Fibroblast of skin of abdomen (primary cell): ENCODE results near the gene TSEN54.

Experiments used
- DNase-seq: peaks from one replicate; pipeline ENCODE4 v3.0.0-alpha.2; 2013

Gene TSEN54

DNA sequence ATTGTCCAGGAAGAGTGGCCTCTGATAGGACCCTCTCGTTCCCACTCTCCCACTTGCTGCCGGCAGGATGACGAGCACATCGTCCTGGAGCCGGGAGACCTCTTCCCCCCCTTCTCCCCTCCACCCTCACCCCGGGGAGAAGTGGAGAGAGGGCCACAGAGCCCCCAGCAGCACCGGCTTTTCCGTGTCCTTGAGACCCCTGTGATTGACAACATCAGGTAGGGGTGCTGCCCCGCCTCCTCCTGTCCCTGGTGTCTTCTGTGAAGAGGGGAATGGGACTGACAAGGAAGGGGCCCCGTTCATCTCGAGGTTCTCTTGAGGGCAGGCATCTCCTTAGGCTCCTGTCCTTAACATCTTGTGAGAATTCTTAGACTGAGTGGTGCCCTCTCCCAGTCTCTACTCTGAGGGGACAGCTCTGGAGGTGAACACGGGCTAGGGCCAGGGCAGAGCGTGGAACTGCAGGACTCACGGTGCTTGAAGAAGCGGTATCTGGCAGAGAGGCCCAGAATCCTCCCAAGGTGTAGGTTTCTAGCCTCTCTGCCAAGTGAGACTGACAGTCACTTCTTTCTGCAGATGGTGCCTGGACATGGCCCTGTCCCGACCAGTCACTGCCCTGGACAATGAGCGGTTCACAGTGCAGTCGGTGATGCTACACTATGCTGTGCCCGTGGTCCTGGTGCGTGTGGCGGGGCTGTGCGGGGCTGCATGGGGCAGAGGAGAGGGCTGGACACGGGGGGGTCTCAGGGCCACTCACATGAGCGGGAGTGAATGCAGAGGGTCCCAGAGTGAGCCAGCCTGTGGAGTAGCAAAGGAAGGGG is 27.4 kb upstream of the TSEN54 start:
- no peak for DNase-seq

DNA sequence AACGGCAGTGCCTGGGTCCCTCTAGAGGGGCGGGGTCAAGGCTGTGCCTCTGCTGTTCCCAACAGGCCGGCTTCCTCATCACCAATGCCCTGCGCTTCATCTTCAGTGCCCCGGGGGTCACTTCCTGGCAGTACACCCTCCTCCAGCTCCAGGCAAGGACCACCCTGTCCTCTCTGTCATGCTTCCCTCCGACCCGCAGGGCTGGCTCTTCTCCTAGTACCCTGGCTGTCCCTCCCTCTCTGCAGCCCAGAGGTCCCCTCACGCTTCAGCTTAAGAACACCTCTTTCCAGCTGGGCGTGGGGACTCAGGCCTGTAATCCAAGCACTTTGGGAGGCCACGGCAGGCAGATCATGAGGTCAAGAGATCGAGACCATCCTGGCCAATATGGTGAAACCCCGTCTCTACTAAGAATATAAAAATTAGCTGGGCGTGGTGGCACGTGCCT is 26.8 kb upstream of the TSEN54 start:
- no peak for DNase-seq

DNA sequence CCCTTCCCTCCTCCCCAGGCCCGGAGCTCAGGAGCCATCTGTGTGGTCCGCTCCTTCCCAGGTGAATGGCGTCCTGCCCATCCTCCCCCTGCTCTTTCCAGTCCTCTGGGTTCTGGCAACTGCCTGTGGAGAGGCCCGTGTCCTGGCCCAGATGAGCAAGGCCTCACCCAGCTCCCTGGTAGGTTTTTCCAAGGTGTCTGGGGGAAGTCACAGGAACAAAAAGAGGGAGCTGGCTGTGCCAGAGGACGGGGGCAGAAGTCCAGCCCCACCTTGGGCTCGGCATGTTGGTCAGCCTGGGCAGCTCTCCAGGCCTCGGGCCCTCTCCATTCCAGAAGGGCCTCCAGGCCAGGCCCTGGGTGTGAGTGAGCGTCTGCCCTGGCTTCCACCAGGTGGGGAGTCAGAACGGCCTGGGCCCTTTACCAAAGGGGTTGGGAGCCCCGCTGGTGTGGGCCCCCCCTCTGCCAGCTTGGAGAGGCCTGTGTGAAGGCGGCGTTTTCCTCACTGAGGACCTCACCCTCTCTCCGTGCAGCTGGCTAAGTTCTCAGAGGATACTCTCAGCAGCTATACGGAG is 26.1 kb upstream of the TSEN54 start:
- no peak for DNase-seq

DNA sequence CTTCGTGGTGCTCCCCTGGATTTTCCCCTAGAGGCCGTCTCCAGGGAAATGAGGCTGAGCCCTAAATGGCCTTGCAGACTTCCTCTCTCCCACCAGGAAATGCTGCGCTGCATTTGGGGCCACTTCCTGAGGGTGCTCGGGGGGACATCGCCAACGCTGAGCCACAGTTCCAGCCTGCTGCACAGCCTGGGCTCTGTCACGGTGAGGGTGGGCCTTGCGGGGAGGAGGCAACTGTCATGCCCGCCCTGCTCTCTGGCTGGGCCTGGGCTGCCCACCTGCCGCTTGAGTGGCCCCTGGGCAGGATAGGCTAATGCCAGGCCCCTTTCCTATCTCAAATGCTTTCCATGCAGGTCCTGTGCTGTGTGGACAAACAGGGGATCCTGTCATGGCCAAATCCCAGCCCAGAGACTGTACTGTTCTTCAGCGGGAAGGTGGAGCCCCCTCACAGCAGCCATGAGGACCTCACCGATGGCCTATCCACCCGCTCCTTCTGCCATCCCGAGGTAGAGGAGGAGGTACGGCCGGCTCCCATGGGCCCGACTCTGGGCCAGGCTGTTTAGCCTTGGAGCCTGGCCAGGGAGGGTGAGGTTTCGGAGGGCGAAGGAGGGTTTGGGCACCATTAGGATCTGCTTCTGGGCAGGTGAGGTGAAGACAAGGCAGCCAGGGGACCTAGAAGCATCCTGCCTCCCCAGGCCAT is 25.2 kb upstream of the TSEN54 start:
- no peak for DNase-seq

DNA sequence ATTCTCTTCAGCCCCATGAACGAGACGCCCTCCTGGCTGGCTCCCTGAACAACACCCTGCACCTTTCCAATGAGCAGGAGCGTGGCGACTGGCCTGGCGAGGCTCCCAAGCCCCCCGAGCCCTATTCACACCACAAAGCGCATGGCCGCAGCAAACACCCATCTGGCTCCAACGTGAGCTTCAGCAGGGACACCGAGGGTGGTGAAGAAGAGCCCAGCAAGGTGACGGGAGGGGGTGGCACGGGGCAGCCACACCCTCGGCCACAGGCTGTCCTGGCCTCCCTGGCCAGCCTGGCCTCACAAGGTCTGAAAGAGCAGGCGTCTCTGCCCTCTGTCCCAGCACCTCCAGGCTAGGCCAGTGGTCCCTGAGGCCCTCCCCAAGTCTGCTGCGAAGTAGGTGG is 24.6 kb upstream of the TSEN54 start:
- no peak for DNase-seq

DNA sequence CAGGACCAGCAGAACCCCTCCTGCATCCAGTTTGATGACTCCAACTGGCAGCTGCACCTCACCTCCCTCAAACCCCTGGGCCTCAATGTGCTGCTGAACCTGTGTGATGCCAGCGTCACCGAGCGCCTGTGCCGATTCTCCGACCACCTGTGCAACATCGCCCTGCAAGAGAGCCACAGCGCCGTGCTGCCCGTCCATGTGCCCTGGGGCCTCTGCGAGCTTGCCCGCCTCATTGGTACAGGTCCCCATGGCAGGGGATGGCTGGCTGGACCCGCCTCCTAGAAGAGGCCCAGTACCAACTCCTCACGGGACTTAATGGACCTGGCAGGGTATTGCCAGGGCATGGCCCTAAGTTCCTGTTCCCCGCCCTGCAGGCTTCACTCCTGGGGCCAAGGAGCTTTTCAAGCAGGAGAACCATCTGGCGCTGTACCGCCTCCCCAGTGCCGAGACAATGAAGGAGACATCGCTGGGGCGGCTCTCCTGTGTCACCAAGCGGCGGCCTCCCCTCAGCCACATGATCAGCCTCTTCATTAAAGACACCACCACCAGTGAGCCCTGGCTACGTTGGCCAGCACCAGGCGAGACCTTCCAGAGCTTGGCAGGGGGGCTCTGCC is 23.7 kb upstream of the TSEN54 start:
- no peak for DNase-seq

DNA sequence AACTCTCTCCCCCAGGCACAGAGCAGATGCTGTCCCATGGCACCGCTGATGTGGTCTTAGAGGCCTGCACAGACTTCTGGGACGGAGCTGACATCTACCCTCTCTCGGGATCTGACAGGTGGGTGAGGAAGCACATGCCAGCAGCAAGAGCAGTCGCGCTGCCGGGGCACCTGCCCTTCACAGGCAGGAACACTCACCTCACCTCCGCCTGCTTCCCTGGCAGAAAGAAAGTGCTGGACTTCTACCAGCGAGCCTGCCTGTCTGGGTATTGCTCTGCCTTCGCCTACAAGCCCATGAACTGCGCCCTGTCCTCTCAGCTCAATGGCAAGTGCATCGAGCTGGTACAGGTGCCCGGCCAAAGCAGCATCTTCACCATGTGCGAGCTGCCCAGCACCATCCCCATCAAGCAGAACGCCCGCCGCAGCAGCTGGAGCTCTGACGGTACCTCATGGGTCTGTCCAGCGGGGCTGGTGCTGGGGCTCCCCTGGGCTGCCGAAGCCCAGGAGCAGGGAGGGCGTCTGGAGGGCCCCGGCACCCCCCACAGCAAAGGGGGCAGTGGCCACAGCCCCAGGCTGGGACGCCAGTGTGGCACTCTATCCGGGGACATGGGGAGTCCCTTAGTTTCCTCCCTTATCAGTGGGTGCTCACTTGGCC is 22.7 kb upstream of the TSEN54 start:
- no peak for DNase-seq

DNA sequence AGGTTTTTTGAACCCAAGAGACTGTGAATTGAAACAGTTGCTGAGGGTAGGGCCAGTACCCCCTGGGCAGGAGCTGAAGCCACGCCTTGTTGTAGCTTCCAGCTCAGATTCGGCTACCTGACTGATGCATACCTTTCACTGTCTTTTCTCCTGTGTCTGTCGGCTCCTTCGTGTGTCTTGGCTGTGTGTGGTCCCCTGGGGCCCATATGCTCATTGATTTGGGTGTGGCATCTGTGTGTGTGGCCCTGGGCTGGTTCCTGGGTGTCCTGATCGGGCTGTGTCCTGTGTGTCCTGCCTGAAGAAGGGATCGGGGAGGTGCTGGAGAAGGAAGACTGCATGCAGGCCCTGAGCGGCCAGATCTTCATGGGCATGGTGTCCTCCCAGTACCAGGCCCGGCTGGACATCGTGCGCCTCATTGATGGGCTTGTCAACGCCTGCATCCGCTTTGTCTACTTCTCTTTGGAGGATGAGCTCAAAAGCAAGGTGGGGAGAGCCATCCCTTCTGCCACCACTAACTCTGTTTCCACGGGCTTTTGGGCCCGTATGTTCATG is 21.9 kb upstream of the TSEN54 start:
- DNase-seq, result no peak

DNA sequence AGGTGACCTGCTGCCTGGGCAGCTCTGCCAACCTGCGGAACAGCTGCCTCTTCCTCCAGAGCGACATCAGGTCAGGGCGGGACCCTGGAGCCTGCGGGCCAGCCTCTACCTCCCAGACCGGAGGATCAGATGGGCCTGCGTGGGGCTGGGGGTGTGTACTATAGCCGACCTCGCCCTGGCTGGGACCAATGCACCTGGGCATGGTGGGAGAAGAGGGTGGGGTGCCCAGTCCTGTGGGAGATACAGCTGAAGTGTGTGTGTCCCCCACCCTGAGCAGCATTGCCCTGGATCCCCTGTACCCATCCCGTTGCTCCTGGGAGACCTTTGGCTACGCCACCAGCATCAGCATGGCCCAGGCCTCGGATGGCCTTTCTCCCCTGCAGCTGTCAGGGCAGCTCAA is 20.3 kb upstream of the TSEN54 start:
- DNase-seq, result no peak

DNA sequence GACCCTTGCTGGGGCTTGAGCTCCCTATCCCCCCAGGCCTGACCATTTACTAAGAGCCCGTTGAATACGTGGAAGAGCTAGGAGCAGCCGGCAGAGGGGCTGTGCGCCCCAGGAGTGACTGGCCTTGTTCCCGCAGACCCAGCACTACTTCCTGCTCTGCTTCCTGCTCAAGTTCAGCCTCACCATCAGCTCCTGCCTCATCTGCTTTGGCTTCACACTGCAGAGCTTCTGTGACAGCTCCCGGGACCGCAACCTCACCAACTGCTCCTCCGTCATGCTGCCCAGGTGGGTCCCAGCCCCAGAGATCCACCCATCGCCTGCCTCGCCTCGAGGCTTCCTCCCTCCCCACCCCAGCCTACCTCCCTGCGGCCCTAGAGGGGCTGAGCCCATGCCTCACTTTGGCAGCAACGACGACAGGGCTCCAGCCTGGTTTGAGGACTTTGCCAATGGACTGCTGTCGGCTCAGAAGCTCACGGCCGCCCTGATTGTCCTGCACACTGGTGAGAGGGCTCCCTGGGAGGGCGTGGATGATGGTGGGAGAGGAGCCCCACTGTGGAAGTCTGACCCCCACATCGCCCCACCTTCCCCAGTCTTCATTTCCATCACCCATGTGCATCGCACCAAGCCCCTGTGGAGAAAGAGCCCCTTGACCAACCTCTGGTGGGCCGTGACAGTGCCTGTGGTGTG is 18.1 kb upstream of the TSEN54 start:
- no peak for DNase-seq

DNA sequence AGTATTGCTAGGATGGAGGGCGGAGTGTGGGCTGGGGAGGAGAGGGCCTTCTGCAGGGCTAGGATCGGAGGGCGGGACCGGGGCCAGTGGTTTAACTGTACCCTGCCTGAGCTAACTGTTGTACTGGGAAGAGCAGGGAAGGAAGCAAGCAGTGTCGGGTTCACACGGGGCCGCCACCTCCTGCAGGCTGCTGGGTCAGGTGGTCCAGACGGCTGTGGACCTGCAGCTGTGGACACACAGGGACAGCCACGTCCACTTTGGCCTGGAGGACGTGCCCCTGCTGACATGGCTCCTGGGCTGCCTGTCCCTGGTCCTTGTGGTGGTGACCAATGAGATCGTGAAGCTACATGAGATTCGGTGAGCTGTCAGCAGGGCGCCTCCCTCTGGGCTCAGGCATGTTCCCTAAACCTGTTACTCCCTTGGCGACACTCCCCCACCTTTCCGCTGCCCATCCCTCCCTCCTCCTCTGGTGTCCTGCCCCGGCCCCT is 17.6 kb upstream of the TSEN54 start:
- no peak for DNase-seq

DNA sequence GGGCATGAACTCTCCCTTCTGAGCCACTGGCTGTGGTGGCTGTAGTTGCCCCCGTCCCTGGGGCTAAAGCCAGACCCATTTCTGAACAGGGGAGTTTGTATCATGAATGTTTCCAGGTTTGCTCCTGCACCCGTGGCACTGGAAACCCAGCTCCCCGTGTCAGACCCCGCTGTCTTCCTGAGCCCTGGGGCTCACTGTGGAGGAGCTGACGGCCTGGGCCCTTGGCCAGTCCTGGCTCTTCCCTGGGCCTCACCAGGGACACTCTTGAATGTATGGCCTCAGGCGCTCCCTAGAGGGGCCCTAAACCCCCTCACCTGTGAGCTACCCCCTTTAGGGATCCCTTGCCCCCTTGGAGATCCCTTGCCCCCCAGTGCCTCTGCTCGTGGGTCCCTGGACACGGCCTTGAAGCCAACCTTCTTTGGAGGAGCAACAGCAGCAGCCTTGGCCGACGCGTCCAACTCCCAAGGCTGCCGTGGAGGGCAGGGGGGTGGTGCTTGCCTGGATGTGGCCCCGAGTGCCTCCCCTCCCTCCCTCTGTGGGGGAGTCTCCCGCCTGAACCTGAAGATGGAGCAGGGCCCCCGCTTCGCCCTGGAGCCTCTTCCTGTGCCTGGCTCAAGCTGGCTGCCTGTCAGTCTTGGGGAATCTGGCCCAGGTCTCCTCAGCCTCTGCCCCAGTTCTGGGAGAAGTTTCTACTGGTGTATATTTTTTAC is 16.9 kb upstream of the TSEN54 start:
- no peak for DNase-seq

DNA sequence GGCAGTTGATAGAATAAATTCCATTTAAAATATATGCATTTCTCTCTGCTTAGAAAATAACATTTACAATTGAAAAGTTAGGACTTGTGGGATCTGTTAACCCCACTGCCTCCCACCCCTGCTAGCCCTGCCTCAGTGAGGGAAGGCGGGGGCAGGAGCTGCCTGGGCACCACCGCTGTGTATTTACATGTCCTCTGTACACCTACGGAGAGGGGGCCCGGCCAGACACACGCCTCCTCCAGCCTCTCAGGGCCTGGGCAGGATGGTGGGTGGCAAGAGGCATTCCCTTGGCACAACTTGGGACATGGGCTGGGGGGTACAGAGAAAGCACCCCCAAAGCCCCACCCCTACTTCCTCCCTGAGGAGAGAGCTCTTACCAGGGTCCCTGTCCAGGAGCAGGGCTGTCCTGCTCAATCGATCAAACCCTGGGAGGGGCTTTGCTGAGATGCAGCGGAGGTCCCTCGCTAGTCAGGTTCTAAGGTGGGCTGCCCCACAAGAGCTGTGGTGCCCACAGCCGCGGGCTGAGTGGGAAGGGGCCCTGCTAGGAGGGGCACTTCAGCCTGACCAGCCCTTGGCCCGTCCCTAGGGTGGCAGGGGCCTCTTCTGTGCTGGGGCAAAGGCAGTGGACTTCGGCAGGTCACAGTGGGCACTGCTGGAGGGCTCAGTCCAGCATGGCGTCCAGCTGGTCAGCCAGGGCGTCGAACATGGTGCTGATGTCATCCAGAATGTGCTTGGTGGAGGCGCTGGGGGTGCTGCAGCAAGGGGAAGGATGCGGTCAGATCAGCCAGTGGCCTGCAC is 15.7 kb upstream of the TSEN54 start:
- DNase-seq, result no peak

DNA sequence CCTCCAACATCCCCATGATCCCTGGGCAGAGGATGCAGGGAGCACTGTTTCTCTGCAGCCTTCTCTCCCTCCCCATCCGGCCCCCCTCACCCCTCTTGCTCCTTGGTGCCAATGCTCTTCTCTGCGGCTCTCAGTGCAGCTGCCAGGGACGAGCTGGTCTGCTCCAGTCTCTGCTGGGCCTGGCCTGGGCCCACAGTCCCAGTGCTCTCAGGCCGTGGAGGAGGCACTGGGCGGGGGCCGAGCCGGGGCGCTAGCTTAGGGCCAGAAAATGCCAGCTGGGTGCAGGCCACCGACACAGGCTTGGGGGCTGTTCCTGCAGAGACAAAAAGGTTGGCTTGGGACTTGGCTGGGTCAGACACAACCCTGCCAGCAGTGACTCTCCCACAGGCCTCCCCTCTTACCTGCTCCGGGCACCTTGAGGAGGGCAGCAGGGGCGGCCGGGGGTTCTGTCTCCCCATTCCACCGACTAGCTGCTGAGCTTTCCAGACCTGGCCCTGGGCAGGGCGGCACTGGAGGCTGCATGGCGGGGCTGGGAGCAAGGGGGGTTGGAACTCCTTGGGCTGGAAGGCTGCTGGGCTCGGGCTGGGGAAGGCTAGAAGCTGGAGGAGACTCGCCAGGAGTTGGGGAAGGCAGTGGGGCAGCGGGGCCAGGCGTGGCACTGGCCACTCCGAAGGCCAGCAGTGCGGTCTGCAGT is 14.8 kb upstream of the TSEN54 start:
- DNase-seq, result no peak

DNA sequence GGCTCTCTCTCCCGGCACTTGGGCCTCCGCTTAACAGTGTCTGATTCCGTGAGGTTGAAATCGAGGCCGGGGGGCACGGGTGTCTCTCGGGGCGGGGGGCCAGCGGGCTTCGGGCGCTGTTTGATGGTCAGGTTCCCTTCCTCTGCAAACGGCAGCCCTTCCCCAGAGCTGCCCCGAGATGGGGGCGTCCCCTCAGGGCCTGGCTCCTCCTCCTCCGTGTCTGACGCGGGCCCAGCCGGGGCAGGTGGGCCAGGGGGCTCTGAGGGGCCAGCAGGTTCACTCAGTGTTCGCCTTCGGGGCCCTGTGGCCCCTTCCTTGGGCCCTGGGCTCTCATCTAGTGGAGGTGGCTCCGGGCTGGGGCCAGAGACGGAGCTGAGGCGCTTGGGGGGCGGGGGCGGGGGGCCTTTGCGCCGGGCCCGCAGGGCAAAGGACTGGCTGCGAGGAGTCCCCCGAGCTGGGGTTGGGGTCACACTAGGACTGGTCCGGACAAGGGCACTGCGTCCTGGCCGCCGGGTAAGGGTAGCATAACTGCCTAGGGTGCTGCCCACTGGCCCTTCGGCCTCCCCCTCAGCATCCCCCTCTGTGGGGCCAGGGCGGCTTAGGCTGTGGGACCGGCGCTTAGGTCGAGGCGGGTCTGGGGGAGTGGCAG is 14.1 kb upstream of the TSEN54 start:
- no peak for DNase-seq

DNA sequence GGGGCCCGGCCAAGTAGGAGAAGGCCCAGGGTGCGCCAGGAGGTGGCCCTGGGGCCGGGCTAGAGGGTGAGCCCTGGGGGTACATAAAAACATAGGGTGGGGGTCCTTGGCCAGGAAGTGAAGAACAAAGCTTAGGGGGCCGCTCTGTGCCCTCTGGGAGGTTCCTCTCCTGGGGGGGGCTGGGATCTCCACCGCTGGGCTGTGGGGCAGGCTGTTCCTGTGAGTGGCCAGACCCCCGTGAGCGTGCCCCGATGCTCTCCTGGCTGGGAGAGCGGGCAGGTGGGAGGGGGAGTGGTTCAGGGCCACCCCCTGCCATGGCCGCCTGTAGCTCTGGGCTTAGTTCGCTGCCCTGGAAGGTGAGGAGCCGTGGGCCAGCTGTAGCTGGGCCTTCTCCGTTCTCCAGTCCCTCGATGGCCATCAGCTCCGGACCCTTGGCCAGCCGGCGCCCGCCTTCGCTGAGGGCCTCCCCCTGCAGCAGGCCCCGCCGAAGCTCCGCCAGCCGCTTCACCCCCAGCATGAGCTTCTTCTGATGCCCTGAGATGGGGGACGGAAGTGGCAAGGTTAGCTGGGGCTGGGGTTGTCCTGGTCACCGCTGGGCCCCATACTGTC is 13.5 kb upstream of the TSEN54 start:
- no peak for DNase-seq

DNA sequence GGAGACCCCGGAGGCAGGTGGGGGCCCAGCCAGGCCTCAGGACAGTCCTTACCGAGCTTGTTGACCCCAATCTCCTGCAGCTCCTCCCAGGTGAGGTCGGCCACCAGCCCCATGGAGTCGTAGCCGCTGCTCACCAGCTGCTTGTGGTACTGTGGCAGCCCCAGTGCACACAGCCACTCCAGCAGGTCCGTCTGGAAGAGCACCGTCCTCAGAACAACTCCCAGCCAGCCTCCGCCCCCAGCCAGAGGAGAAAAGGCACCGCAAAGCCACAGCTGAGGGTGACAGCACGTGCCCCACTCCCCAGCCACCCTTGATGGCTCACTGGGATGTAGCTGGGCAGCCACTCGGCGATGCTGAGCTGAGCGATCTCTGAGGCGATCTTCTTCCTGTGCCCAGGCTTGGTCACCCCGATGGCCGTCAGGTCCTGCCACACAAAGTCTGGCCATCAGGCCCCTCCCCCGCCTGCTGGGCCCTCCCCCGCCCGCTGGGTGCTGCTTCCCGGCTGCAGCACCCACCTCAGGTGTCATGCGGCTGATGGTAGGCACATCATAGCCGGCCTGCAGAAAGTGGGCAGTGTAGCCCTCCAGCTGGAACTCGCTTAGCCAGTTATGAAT is 12.9 kb upstream of the TSEN54 start:
- no peak for DNase-seq

DNA sequence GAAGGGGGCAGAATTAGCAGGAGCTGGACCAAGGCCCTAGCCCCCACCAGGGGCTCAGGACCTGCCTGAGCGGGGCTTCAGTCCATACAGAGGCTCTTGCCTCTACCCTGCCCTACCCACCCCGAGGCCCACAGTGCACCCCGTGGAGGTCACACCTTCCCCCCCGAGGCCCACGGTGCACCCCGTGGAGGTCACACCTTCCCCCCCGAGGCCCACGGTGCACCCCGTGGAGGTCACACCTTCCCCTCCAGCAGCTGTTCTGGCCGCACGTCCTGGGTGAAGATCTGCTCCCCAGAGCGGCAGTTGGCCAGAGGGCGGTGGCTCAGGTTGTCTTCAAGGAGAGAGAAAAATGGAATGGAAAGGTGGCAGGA is 12.4 kb upstream of the TSEN54 start:
- DNase-seq, result no peak
